Measurements from ENCODE around the gene CFAP46. TPM values are rescaled to one million over a fixed set of nuclear protein-coding genes. Genes with fewer than 3 reads are reported as not detected.

Gene CFAP46
- total and polyA plus RNA-seq, 2 experiments from 2014 or later = 3.1 to 5.4 TPM

DNA sequence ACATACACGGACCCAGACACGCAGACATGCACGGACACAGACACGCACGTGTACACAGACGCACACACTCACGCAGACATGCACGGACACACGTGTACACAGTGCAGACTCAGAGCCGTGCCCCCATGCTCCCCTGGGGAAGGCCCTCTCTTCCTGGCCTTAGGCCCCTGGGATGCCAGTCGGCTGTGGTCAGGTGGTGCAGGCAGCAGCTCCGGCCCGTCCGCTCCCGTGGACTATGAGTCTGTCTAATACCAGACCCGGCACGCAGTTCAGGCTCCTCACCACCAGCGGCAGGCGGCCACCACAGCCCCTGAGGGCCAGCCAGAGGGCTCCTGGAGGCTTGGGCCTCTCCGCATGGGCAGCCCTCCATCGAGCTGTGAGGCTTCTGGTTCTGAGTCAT lies 104.5 kb downstream of the CFAP46 start:
- Histone ChIP-seq H3K4me1 (ENCODE audit: insufficient read depth) (no peaks in the 10 kb centered on the region), H3K36me3 (ENCODE audit: insufficient read depth) (no peaks in the 10 kb centered on the region), H3K27me3 (ENCODE audit: insufficient read depth) (no peaks in the 10 kb centered on the region), H3K27ac (ENCODE audit: low read depth) (no peak overlapping the region), H3K4me3 (no peak overlapping the region), H2AFZ (no peak overlapping the region), H3K9me2 (ENCODE audit: insufficient read depth) (no peaks in the 10 kb centered on the region), H4K20me1 (replicated peaks; ENCODE audit: insufficient read depth) (no peaks in the 10 kb centered on the region; the same call in 1 of the 2 replicates), H3F3A (replicated peaks; ENCODE audit: low read depth) (peaks cover 8% of the 10 kb centered on the region; the same call in 1 of the 2 replicates), H3K4me2 (no peak overlapping the region), H3K79me2 (replicated peaks; ENCODE audit: insufficient read depth) (no peaks in the 10 kb centered on the region)
- Mint-ChIP-seq H3K27ac (no peak overlapping the region), H3K4me3 (no peak overlapping the region), H3K36me3 (ENCODE audit: low read depth) (peaks cover 10% of the 10 kb centered on the region; the same call in 2 of the 3 replicates), H3K9me3 (peaks cover 19% of the 10 kb centered on the region), H3K27me3 (ENCODE audit: insufficient read depth, low read depth, poor library complexity) (peaks cover 5% of the 10 kb centered on the region), H3K4me1 (no peaks in the 10 kb centered on the region)
- no peak for ATAC-seq
- TF ChIP-seq NANOG (IDR thresholded peaks at IDR 0.05; ENCODE audit: borderline replicate concordance) (no peak), EZH2 (IDR thresholded peaks at IDR 0.05; ENCODE audit: low read depth, unreplicated experiment) (no peak), ZNF462 (CRISPR knock-in tag; IDR thresholded peaks at IDR 0.05) (no peak), POLR2AphosphoS5 (IDR thresholded peaks at IDR 0.05; ENCODE audit: low read depth) (no peak), EZH2phosphoT487 (IDR thresholded peaks at IDR 0.05; ENCODE audit: unreplicated experiment) (no peak), ZNF114 (CRISPR knock-in tag; IDR thresholded peaks at IDR 0.05) (no peak), CTCF (conservative IDR thresholded peaks at IDR 0.05; ENCODE audit: low read depth in 2 of 2) (no peak), CREB1 (CRISPR knock-in tag; IDR thresholded peaks at IDR 0.05; ENCODE audit: low read depth) (no peak), ZNF331 (CRISPR knock-in tag; IDR thresholded peaks at IDR 0.05; ENCODE audit: low read depth) (no peak), STAT1 (IDR thresholded peaks at IDR 0.05; ENCODE audit: unreplicated experiment) (no peak), JUNB (IDR thresholded peaks at IDR 0.05; ENCODE audit: unreplicated experiment) (no peak)
- TF ChIP-seq, protein P1, sequence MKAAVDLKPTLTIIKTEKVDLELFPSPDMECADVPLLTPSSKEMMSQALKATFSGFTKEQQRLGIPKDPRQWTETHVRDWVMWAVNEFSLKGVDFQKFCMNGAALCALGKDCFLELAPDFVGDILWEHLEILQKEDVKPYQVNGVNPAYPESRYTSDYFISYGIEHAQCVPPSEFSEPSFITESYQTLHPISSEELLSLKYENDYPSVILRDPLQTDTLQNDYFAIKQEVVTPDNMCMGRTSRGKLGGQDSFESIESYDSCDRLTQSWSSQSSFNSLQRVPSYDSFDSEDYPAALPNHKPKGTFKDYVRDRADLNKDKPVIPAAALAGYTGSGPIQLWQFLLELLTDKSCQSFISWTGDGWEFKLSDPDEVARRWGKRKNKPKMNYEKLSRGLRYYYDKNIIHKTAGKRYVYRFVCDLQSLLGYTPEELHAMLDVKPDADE (IDR thresholded peaks at IDR 0.05) = no peak
- TF ChIP-seq, protein P2, sequence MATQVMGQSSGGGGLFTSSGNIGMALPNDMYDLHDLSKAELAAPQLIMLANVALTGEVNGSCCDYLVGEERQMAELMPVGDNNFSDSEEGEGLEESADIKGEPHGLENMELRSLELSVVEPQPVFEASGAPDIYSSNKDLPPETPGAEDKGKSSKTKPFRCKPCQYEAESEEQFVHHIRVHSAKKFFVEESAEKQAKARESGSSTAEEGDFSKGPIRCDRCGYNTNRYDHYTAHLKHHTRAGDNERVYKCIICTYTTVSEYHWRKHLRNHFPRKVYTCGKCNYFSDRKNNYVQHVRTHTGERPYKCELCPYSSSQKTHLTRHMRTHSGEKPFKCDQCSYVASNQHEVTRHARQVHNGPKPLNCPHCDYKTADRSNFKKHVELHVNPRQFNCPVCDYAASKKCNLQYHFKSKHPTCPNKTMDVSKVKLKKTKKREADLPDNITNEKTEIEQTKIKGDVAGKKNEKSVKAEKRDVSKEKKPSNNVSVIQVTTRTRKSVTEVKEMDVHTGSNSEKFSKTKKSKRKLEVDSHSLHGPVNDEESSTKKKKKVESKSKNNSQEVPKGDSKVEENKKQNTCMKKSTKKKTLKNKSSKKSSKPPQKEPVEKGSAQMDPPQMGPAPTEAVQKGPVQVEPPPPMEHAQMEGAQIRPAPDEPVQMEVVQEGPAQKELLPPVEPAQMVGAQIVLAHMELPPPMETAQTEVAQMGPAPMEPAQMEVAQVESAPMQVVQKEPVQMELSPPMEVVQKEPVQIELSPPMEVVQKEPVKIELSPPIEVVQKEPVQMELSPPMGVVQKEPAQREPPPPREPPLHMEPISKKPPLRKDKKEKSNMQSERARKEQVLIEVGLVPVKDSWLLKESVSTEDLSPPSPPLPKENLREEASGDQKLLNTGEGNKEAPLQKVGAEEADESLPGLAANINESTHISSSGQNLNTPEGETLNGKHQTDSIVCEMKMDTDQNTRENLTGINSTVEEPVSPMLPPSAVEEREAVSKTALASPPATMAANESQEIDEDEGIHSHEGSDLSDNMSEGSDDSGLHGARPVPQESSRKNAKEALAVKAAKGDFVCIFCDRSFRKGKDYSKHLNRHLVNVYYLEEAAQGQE (IDR thresholded peaks at IDR 0.05; ENCODE audit: unreplicated experiment) = no peak
- DNase-seq (ENCODE audit: low spot score) = no peak
